K562 (cell line): ENCODE results near the gene SERTAD4. TPM values are rescaled to one million over a fixed set of nuclear protein-coding genes. Genes with fewer than 3 reads are reported as not detected.

Source experiments
- ATAC-seq: fragments of 200-7000 bp; cut with Tn5 transposase; 3 replicates; pipeline ENCODE4 v1.9.1; 2020; ENCODE audit warnings: moderate library complexity
- BruUV-seq: library from RNA; stranded (reverse); fragments of 400-500 nt; replicated peaks from 2 replicates; lab custom pipeline; 2021; lab: Mats Ljungman, UMichigan
- CTCF ChIA-PET: fragments of 300-600 bp; formaldehyde crosslinking; extraction: SDS; loops from one replicate; lab custom pipeline; 2021; ENCODE audit warnings: low intra/inter-chr PET ratio; lab: Yijun Ruan, JAX
- POLR2A ChIA-PET: fragments of 300-600, 350-650 bp; sonication (Branson Sonifier 250); formaldehyde crosslinking; extraction: SDS; loops from one replicate; lab custom pipeline; 2021; ENCODE audit warnings: antibody characterized with exemption, inconsistent platforms; lab: Yijun Ruan, JAX
- DNase-seq, 4 experiments: peaks; one replicate each; pipeline versions ENCODE4 v3.0.0 to v3.0.0-alpha.2; 2011 to 2018; ENCODE audit warnings: low spot score in 3 of 4, mixed read lengths in 3 of 4; ENCODE audit errors: extremely low read depth in 1 of 4
- FAIRE-seq: peaks from 2 replicates; lab custom pipeline; 2011; peaks lifted over from hg19 to GRCh38; lab: Jason Lieb, UNC
- H2AFZ ChIP-seq: 2 replicates; pipeline ENCODE4 v1.6.0; 2011; ENCODE audit warnings: low read depth, low read length, control low read depth, inconsistent platforms
- H3K27ac ChIP-seq: fragments of 200-600 bp; 3 replicates; pipeline ENCODE4 v1.8.0; 2011; ENCODE audit warnings: low read depth, mild to moderate bottlenecking, control low read depth, inconsistent platforms, low read length, moderate library complexity, mixed read lengths; ENCODE audit errors: extremely low read depth
- H3K27me3 ChIP-seq, 2 experiments: fragments of 300-600 bp in 1 of 2; 2 replicates in 1 of 2; 3 replicates in 1 of 2; pipeline versions ENCODE4 v1.6.0 to v1.8.0; 2011; ENCODE audit warnings: inconsistent platforms in 2 of 2, low read length in 2 of 2, mild to moderate bottlenecking in 1 of 2, mixed read lengths in 1 of 2, moderate library complexity in 1 of 2; ENCODE audit not compliant: control insufficient read depth in 2 of 2, insufficient read depth in 2 of 2
- H3K36me3 ChIP-seq: fragments of 300-600 bp; 3 replicates; pipeline ENCODE4 v1.8.0; 2011; ENCODE audit warnings: mild to moderate bottlenecking, low read length, inconsistent platforms; ENCODE audit not compliant: control insufficient read depth, insufficient read depth
- H3K4me1 ChIP-seq, 2 experiments: fragments of 200-600 bp in 1 of 2; replicated peaks in 1 of 2; 2 replicates in 1 of 2; 3 replicates in 1 of 2; pipeline versions ENCODE4 v1.5.1 to v1.8.0; 2011; ENCODE audit warnings: inconsistent platforms in 2 of 2, low read length in 2 of 2, mild to moderate bottlenecking in 1 of 2, mixed read lengths in 1 of 2, moderate library complexity in 1 of 2; ENCODE audit not compliant: control insufficient read depth in 2 of 2, insufficient read depth in 2 of 2
- H3K4me2 ChIP-seq: 2 replicates; pipeline ENCODE4 v1.6.1; 2011; ENCODE audit warnings: low read length, control low read depth, inconsistent platforms, mixed read lengths; ENCODE audit not compliant: insufficient read depth
- H3K4me3 ChIP-seq: fragments of 200-600 bp; sonication (generic), shearing (Covaris generic); 2 replicates; pipeline ENCODE4 v1.5.1; 2016; ENCODE audit warnings: control low read depth, inconsistent platforms
- H3K79me2 ChIP-seq: fragments of 200-600 bp; 3 replicates; pipeline ENCODE4 v1.8.0; 2011; ENCODE audit warnings: low read length, inconsistent platforms; ENCODE audit not compliant: control insufficient read depth, insufficient read depth
- H3K9ac ChIP-seq, 2 experiments: 2 replicates each; pipeline versions ENCODE4 v1.6.0 to v1.6.1; 2011; ENCODE audit warnings: low read depth in 2 of 2, low read length in 2 of 2, control low read depth in 1 of 2, inconsistent platforms in 1 of 2, mild to moderate bottlenecking in 1 of 2, mixed read lengths in 1 of 2; ENCODE audit not compliant: insufficient read depth in 1 of 2
- H3K9me1 ChIP-seq: one replicate; pipeline ENCODE4 v1.6.0; 2011; ENCODE audit warnings: inconsistent platforms, mild to moderate bottlenecking, low read length, moderate library complexity; ENCODE audit not compliant: control insufficient read depth, insufficient read depth
- H3K9me3 ChIP-seq: replicated peaks from 2 replicates; pipeline ENCODE4 v1.5.1; 2011; ENCODE audit warnings: low read depth, low read length, inconsistent platforms; ENCODE audit not compliant: control insufficient read depth, insufficient read depth
- H4K20me1 ChIP-seq: replicated peaks from 2 replicates; pipeline ENCODE4 v1.6.1; 2011; ENCODE audit warnings: low read length, inconsistent platforms, mixed read lengths; ENCODE audit not compliant: control insufficient read depth, insufficient read depth
- FIP1L1 ChIP-seq: fragments of 200-400 bp; formaldehyde crosslinking; IDR thresholded peaks from 2 replicates; pipeline ENCODE4 v1.6.1; 2018; ENCODE audit warnings: mild to moderate bottlenecking, low read depth, low read length; ENCODE audit not compliant: poor library complexity, severe bottlenecking
- NELFE ChIP-seq: IDR thresholded peaks from 2 replicates; pipeline ENCODE4 v1.6.1; 2011; ENCODE audit warnings: mild to moderate bottlenecking; ENCODE audit not compliant: insufficient read depth, insufficient read length
- PHB ChIP-seq: fragments of 250-450 bp; sonication (Bioruptor Pico); IDR thresholded peaks from 2 replicates; pipeline ENCODE4 v1.5.0; 2021
- PML ChIP-seq: IDR thresholded peaks from 2 replicates; pipeline ENCODE4 v1.6.1; 2012; ENCODE audit warnings: low read length, inconsistent platforms
- SNIP1 ChIP-seq: fragments of 450-650 bp; IDR thresholded peaks from 2 replicates; pipeline ENCODE4 v1.7.1; 2017; ENCODE audit warnings: low read depth, mild to moderate bottlenecking
- THRB ChIP-seq: fragments of 450-650 bp; formaldehyde crosslinking; conservative IDR thresholded peaks from 2 replicates; pipeline ENCODE4 v1.4.0; 2022; ENCODE audit warnings: mild to moderate bottlenecking, missing genetic modification characterization
- VEZF1 ChIP-seq: fragments of 200-800 bp; sonication (Bioruptor generic); IDR thresholded peaks from 2 replicates; pipeline ENCODE4 v1.6.1; 2017; ENCODE audit warnings: missing genetic modification characterization, missing compliant biosample characterization
- ZBTB8A ChIP-seq: fragments of 450-650 bp; IDR thresholded peaks from 2 replicates; pipeline ENCODE4 v1.6.1; 2018; ENCODE audit warnings: mild to moderate bottlenecking, moderate library complexity; ENCODE audit not compliant: partially characterized antibody
- ZC3H11A ChIP-seq: IDR thresholded peaks from 2 replicates; pipeline ENCODE4 v1.6.1; 2012; ENCODE audit warnings: low read depth, low read length, improper control_type of control experiment
- WGBS: fragments of 100-300 bp; shearing (Covaris generic); methylation state at CpG from one replicate; pipeline ENCODE4 v1.1.6; 2016; ENCODE audit warnings: low coverage, mixed read lengths; ENCODE audit not compliant: insufficient coverage; ENCODE audit errors: missing lambda C conversion rate; 5-methylcytosine and 5-hydroxymethylcytosine counted together
- in situ Hi-C: fragments of 300-500 bp; cut with MboI; formaldehyde crosslinking; loops from 4 replicates; pipeline ENCODE4 v1.15.0; 2018; ENCODE audit warnings: inconsistent platforms, mixed read lengths
- intact Hi-C: fragments of 100-400 bp; cut with micrococcal nuclease; formaldehyde crosslinking; loops from 2 replicates; pipeline ENCODE4 v1.14.2; 2022
- polyA plus RNA-seq, 8 experiments: library from polyadenylated mRNA; depleted of rRNA in 4 of 8; stranded (reverse) in 5 of 8; unstranded in 3 of 8; fragments of >200 nt; fragmentation: Nextera tagmentation in 2 of 8; fragmentation: Illumina TruSeq in 1 of 8; extraction: Ambion mirVana in 2 of 8; extraction: Trizol in 1 of 8; gene quantifications; 2 replicates each; pipeline versions ENCODE4 v1.2.1 to v1.2.3, GENCODE V29; 2011 to 2014; ENCODE audit warnings: inconsistent platforms in 1 of 8, missing spikeins in 1 of 8
- total RNA-seq, 7 experiments: library from RNA; depleted of rRNA in 6 of 7; stranded (reverse); fragments of >200 nt in 6 of 7; fragmentation: Illumina TruSeq in 2 of 7; extraction: Trizol in 2 of 7; gene quantifications; 2 replicates each; pipeline versions ENCODE4 v1.2.1 to v1.2.3, GENCODE V29; 2011 to 2021; ENCODE audit warnings: low replicate concordance in 1 of 7

Gene SERTAD4
- total and polyA plus RNA-seq, 9 of the 15 experiments (the other 6 are each of a cell fraction or from before 2014, with no cell fraction given) = not detected

GRCh38 chr1:210250998-210251679 is 18.5 kb downstream of the SERTAD4 start:
- no peak overlapping the region for H3K27ac ChIP-seq
- H3K36me3 ChIP-seq = no peaks in the 10 kb centered on the region
- H3K4me2 ChIP-seq = no peak overlapping the region
- POLR2A ChIA-PET = interaction anchor here (0.5 to 0.6 kb wide), 3 partner anchors 14 to 292 kb away, joined by 3 read pairs; no protein-coding TSS in a partner anchor
- H3K79me2 ChIP-seq = no peaks in the 10 kb centered on the region
- no peak for ATAC-seq
- H3K9me1 ChIP-seq = no peaks in the 10 kb centered on the region
- peaks cover 6 to 23% of the 10 kb centered on the region in 2 experiments; a peak in 3 of 5 replicates for H3K27me3 ChIP-seq
- intact Hi-C loops = no loop called here
- H2AFZ ChIP-seq = no peak overlapping the region
- H4K20me1 ChIP-seq = no peaks in the 10 kb centered on the region
- peaks cover 0 to 18% of the 10 kb centered on the region in 2 experiments; a peak in 2 of 5 replicates for H3K4me1 ChIP-seq
- H3K4me3 ChIP-seq = no peak overlapping the region
- DNase-seq = no peak
- CTCF ChIA-PET = no interaction called here
- 11% methylated on average over 27 of the region's 37 CpGs for WGBS
- no TSS peak for BruUV-seq
- no peak overlapping the region for H3K9ac ChIP-seq
- no peak for TF ChIP-seq ZC3H11A
- TF ChIP-seq VEZF1 = no peak
- TF ChIP-seq ZBTB8A = no peak
- TF ChIP-seq THRB (CRISPR knock-in tag) = no peak
- no peak for TF ChIP-seq PHB
- no peak for TF ChIP-seq FIP1L1
- TF ChIP-seq PML = no peak
- TF ChIP-seq NELFE = no peak
- TF ChIP-seq SNIP1 = no peak
- no peaks in the 10 kb centered on the region for H3K9me3 ChIP-seq
- no peak for FAIRE-seq
- in situ Hi-C loops = no loop called here
